ENCODE data around the gene TNRC6A. TPM values are rescaled to one million over a fixed set of nuclear protein-coding genes. Genes with fewer than 3 reads are reported as not detected.

TNRC6A gene
- total and polyA plus RNA-seq, 2 of the 13 experiments (the other 11 are each of a cell fraction or from before 2014, with no cell fraction given) = 30.9 to 43.6 TPM

DNA sequence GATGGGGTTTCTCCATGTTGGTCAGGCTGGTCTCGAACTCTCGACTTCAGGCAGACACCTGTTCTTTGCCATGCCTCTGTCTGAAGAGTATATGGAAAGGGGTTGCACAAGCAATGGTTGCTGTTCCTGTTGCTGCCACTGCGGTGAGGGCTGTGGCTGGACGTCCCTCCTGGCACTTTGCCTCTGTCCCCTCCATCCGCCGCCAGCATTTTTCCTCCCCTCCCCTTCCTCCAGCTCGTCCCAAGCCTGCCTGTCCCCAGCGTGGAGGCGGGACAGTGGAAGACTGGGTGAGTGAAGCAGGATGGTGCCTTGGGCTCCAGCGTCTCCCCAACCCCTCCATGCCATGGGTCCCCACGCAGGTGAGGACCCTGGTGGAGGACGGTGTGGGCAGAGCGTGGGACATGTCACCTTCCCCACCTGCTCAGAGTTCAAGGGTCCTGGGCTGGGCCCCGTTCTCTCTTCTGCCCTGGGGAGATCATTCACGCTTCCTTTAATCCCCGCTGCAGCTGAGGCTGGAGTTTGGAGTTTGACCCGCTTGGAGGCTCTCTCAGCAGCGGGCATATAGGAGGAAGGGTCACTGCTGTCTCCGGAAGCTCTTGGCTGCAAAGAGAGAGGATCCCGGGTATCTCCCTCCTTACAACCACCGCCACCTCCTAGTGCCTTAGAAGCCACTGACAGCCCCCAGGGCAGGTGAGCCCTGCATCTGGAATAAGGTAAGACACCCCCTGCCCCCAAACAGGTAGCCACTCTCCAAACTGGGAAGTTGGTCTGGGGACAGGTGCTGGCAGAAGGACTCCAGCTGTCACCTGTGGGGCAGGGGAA, 116.5 kb downstream of the TNRC6A start, which contains the start of gene SLC5A11 (continued):
- TF ChIP-seq ZNF710 (CRISPR knock-in tag; IDR thresholded peaks at IDR 0.05; ENCODE audit: borderline replicate concordance) (peak; percentile 90; the same call in 1 of the 2 replicates), NR2C2 (CRISPR knock-in tag; IDR thresholded peaks at IDR 0.05; ENCODE audit: borderline replicate concordance) (peak; percentile 52; the same call in 1 of the 2 replicates), ZNF205 (CRISPR knock-in tag; IDR thresholded peaks at IDR 0.05) (peak; percentile 61; the same call in 1 of the 2 replicates), TAF1 (CRISPR knock-in tag; IDR thresholded peaks at IDR 0.05) (peak; percentile 49; the same call in 1 of the 2 replicates), ZNF292 (CRISPR knock-in tag; IDR thresholded peaks at IDR 0.05; ENCODE audit: borderline replicate concordance, low read depth) (peak; percentile 98), FOXC1 (CRISPR knock-in tag; IDR thresholded peaks at IDR 0.05; ENCODE audit: borderline replicate concordance) (peak; percentile 89; the same call in 1 of the 2 replicates), POLR2AphosphoS5 (IDR thresholded peaks at IDR 0.05; ENCODE audit: low read depth, low read length) (peak; percentile 23; the same call in 1 of the 2 replicates), AGO2 (optimal IDR thresholded peaks at IDR 0.05; ENCODE audit: low read depth, low read length) (peak; percentile 45), HNRNPL (IDR thresholded peaks at IDR 0.05; ENCODE audit: low read depth, low read length) (peak; percentile 85; the same call in 1 of the 2 replicates), TAF15 (IDR thresholded peaks at IDR 0.05; ENCODE audit: low read depth, low read length, poor library complexity, severe bottlenecking) (peak; percentile 56)
- TF ChIP-seq, protein P1, sequence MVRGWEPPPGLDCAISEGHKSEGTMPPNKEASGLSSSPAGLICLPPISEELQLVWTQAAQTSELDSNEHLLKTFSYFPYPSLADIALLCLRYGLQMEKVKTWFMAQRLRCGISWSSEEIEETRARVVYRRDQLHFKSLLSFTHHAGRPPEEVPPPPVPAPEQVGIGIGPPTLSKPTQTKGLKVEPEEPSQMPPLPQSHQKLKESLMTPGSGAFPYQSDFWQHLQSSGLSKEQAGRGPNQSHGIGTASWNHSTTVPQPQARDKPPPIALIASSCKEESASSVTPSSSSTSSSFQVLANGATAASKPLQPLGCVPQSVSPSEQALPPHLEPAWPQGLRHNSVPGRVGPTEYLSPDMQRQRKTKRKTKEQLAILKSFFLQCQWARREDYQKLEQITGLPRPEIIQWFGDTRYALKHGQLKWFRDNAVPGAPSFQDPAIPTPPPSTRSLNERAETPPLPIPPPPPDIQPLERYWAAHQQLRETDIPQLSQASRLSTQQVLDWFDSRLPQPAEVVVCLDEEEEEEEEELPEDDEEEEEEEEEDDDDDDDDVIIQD (CRISPR knock-in tag; IDR thresholded peaks at IDR 0.05; ENCODE audit: low read depth) = peak; percentile 56; the same call in 1 of the 2 replicates
- TF ChIP-seq, protein P2, sequence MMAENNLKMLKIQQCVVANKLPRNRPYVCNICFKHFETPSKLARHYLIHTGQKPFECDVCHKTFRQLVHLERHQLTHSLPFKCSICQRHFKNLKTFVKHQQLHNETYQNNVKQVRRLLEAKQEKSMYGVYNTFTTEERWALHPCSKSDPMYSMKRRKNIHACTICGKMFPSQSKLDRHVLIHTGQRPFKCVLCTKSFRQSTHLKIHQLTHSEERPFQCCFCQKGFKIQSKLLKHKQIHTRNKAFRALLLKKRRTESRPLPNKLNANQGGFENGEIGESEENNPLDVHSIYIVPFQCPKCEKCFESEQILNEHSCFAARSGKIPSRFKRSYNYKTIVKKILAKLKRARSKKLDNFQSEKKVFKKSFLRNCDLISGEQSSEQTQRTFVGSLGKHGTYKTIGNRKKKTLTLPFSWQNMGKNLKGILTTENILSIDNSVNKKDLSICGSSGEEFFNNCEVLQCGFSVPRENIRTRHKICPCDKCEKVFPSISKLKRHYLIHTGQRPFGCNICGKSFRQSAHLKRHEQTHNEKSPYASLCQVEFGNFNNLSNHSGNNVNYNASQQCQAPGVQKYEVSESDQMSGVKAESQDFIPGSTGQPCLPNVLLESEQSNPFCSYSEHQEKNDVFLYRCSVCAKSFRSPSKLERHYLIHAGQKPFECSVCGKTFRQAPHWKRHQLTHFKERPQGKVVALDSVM (CRISPR knock-in tag; IDR thresholded peaks at IDR 0.05) = 0 out of 2 replicates have a peak, but pooled peaks have one; percentile 40
- TF ChIP-seq, protein P3, sequence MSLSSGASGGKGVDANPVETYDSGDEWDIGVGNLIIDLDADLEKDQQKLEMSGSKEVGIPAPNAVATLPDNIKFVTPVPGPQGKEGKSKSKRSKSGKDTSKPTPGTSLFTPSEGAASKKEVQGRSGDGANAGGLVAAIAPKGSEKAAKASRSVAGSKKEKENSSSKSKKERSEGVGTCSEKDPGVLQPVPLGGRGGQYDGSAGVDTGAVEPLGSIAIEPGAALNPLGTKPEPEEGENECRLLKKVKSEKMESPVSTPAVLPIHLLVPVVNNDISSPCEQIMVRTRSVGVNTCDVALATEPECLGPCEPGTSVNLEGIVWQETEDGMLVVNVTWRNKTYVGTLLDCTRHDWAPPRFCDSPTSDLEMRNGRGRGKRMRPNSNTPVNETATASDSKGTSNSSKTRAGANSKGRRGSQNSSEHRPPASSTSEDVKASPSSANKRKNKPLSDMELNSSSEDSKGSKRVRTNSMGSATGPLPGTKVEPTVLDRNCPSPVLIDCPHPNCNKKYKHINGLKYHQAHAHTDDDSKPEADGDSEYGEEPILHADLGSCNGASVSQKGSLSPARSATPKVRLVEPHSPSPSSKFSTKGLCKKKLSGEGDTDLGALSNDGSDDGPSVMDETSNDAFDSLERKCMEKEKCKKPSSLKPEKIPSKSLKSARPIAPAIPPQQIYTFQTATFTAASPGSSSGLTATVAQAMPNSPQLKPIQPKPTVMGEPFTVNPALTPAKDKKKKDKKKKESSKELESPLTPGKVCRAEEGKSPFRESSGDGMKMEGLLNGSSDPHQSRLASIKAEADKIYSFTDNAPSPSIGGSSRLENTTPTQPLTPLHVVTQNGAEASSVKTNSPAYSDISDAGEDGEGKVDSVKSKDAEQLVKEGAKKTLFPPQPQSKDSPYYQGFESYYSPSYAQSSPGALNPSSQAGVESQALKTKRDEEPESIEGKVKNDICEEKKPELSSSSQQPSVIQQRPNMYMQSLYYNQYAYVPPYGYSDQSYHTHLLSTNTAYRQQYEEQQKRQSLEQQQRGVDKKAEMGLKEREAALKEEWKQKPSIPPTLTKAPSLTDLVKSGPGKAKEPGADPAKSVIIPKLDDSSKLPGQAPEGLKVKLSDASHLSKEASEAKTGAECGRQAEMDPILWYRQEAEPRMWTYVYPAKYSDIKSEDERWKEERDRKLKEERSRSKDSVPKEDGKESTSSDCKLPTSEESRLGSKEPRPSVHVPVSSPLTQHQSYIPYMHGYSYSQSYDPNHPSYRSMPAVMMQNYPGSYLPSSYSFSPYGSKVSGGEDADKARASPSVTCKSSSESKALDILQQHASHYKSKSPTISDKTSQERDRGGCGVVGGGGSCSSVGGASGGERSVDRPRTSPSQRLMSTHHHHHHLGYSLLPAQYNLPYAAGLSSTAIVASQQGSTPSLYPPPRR (CRISPR knock-in tag; IDR thresholded peaks at IDR 0.05; ENCODE audit: borderline replicate concordance) = peak; percentile 47; the same call in 1 of the 2 replicates
